ENCODE measurements around the gene BANK1. TPM values are rescaled to one million over a fixed set of nuclear protein-coding genes. Genes with fewer than 3 reads are reported as not detected.

The BANK1 gene
- total RNA-seq, 3 donors from 2014 or later (not counting 1 experiment from before 2014, with no cell fraction given): 2.1 to 3.0 (median 2.4) TPM

DNA sequence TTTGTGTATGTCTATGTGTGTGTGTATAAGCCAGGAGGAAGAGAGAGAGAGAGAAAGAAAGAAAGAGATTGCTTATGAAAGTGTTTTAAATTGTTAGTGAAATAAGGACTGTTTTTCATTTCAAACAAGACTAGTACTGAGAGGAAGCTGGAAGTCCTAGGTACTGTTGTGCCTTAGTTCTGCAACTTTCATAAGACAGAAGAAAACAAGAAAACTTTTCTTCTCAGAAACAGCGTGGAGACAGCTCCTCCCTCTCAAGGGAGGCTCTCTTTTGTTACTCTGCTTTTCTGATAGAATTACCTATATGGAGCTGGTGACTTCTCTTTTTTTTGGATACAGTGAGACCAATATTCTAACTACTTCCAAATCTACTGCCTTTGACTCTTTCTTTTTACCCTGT lies 62.5 kb downstream of the BANK1 start:
- no peak overlapping the region for H3K4me3 ChIP-seq (ENCODE audit: low read length)
- ATAC-seq (no peak), DNase-seq (no peak)
- Mint-ChIP-seq H3K27me3 (ENCODE audit: low read depth in 2 of 2) (peaks cover 0 to 4% of the 10 kb centered on the region in 2 donors), H3K27ac (no peak overlapping the region), H3K4me1 (no peaks in the 10 kb centered on the region), H3K36me3 (no peaks in the 10 kb centered on the region), H3K9me3 (peaks cover 0 to 3% of the 10 kb centered on the region in 2 donors), H3K4me3 (no peak overlapping the region)
- WGBS (ENCODE audit: insufficient coverage): 67% methylated on average over 1 of the region's 1 CpG
- no peaks in the 10 kb centered on the region for H3K9me3 ChIP-seq (ENCODE audit: control insufficient read depth, insufficient read depth, low read length)
- no peaks in the 10 kb centered on the region for H3K27me3 ChIP-seq (ENCODE audit: control insufficient read depth, insufficient read depth, low read length)
- TF ChIP-seq, protein P1, sequence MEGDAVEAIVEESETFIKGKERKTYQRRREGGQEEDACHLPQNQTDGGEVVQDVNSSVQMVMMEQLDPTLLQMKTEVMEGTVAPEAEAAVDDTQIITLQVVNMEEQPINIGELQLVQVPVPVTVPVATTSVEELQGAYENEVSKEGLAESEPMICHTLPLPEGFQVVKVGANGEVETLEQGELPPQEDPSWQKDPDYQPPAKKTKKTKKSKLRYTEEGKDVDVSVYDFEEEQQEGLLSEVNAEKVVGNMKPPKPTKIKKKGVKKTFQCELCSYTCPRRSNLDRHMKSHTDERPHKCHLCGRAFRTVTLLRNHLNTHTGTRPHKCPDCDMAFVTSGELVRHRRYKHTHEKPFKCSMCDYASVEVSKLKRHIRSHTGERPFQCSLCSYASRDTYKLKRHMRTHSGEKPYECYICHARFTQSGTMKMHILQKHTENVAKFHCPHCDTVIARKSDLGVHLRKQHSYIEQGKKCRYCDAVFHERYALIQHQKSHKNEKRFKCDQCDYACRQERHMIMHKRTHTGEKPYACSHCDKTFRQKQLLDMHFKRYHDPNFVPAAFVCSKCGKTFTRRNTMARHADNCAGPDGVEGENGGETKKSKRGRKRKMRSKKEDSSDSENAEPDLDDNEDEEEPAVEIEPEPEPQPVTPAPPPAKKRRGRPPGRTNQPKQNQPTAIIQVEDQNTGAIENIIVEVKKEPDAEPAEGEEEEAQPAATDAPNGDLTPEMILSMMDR (IDR thresholded peaks at IDR 0.05): no peak
- peak overlapping the region; percentile 26 for H3K27ac ChIP-seq (ENCODE audit: low read length)
- intact Hi-C loops (cut with micrococcal nuclease): no loop called here
- H3K36me3 ChIP-seq (ENCODE audit: control insufficient read depth, insufficient read depth, low read length): no peaks in the 10 kb centered on the region
- H3K4me1 ChIP-seq (ENCODE audit: control insufficient read depth, insufficient read depth, low read length): no peaks in the 10 kb centered on the region

DNA sequence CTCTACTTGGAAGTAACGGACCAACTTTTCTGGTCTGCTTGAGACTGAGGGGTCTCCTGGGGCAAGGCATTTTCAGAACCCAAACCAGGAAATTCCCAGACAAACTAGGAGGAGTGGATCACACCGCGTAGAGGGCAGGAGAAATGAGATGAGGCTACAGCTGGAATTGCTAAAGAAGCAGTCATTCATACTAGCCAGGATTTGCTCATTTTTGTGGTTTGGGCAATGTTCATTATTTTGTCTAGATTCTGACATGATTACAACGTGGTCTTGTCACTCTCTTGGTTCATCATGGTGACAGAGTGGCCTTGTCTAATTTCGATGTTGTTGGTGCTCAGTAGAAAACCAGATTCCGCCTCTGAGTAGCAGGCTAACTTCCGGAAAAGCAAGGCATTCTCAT lies 63.2 kb downstream of the BANK1 start:
- H3K36me3 Mint-ChIP-seq: no peaks in the 10 kb centered on the region
- 82% methylated on average over 7 of the region's 7 CpGs for WGBS (ENCODE audit: insufficient coverage)
- ATAC-seq: no peak
- H3K9me3 Mint-ChIP-seq: peaks cover 0 to 2% of the 10 kb centered on the region in 2 donors
- H3K4me1 Mint-ChIP-seq: no peaks in the 10 kb centered on the region
- no peak overlapping the region for H3K27ac Mint-ChIP-seq
- Histone ChIP-seq H3K27me3 (ENCODE audit: control insufficient read depth, insufficient read depth, low read length) (no peaks in the 10 kb centered on the region), H3K9me3 (ENCODE audit: control insufficient read depth, insufficient read depth, low read length) (no peaks in the 10 kb centered on the region), H3K4me3 (ENCODE audit: low read length) (no peak overlapping the region), H3K27ac (ENCODE audit: low read length) (no peak overlapping the region), H3K4me1 (ENCODE audit: control insufficient read depth, insufficient read depth, low read length) (no peaks in the 10 kb centered on the region), H3K36me3 (ENCODE audit: control insufficient read depth, insufficient read depth, low read length) (no peaks in the 10 kb centered on the region)
- no peak for DNase-seq
- H3K27me3 Mint-ChIP-seq (ENCODE audit: low read depth in 2 of 2): peaks cover 0 to 4% of the 10 kb centered on the region in 2 donors
- TF ChIP-seq, protein P1 (IDR thresholded peaks at IDR 0.05): no peak
- no peak overlapping the region for H3K4me3 Mint-ChIP-seq
- intact Hi-C loops (cut with micrococcal nuclease): no loop called here

DNA sequence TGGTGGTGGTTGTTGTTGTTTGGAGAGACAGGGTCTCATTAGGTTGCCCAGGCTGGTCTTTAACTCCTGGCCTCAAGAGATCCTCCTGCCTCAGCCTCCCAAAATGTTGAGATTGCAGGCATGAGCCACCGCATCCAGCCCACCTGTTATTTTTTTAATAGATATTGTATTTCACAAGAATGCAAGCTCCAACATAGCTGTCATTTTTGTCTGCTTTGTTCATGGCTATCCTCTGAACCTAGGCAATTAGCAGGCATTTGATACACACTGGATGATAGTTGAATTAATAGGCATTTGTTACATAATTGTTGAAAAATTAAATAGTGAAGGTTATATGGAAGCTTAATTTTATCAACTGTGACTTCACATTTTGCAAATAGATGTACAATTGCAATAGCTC lies 64.7 kb downstream of the BANK1 start:
- no peaks in the 10 kb centered on the region for H3K36me3 Mint-ChIP-seq
- no CpG with 5 or more reads among the region's 1 CpG for WGBS (ENCODE audit: insufficient coverage)
- intact Hi-C loops (cut with micrococcal nuclease): no loop called here
- H3K4me1 Mint-ChIP-seq: no peaks in the 10 kb centered on the region
- no peaks in the 10 kb centered on the region for H3K9me3 Mint-ChIP-seq
- TF ChIP-seq, protein P1 (IDR thresholded peaks at IDR 0.05): no peak
- DNase-seq: no peak
- no peak for ATAC-seq
- no peak overlapping the region for H3K27ac Mint-ChIP-seq
- no peaks in the 10 kb centered on the region for H3K4me1 ChIP-seq (ENCODE audit: control insufficient read depth, insufficient read depth, low read length)
- no peaks in the 10 kb centered on the region for H3K9me3 ChIP-seq (ENCODE audit: control insufficient read depth, insufficient read depth, low read length)
- peaks cover 0 to 4% of the 10 kb centered on the region in 2 donors for H3K27me3 Mint-ChIP-seq (ENCODE audit: low read depth in 2 of 2)
- no peak overlapping the region for H3K27ac ChIP-seq (ENCODE audit: low read length)
- no peaks in the 10 kb centered on the region for H3K27me3 ChIP-seq (ENCODE audit: control insufficient read depth, insufficient read depth, low read length)
- no peak overlapping the region for H3K4me3 ChIP-seq (ENCODE audit: low read length)
- no peaks in the 10 kb centered on the region for H3K36me3 ChIP-seq (ENCODE audit: control insufficient read depth, insufficient read depth, low read length)
- no peak overlapping the region for H3K4me3 Mint-ChIP-seq

DNA sequence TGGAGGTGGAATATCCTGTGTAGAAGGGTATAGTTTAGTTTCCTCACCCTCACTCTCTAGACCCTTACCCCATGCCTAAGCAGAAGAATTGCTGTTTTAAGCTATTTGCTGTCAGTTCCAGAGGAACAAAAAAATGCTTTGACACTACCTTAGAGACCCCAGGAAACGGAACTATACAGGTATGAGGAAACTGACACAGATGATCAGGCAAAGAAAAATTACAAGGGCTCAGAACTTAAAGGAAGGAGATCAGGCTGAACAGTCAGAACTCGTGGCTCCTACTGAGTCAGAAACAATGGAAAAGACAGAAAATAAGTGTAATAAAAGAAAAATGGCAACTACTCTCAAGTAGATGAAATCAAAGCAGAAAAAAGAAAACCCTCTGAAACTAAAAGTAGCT lies 65.6 kb downstream of the BANK1 start:
- intact Hi-C loops (cut with micrococcal nuclease): no loop called here
- Mint-ChIP-seq H3K36me3 (no peaks in the 10 kb centered on the region), H3K27ac (no peak overlapping the region), H3K4me1 (no peaks in the 10 kb centered on the region), H3K4me3 (no peak overlapping the region), H3K27me3 (ENCODE audit: low read depth in 2 of 2) (peaks cover 0 to 4% of the 10 kb centered on the region in 2 donors), H3K9me3 (no peaks in the 10 kb centered on the region)
- no peak for ATAC-seq
- no peak overlapping the region for H3K4me3 ChIP-seq (ENCODE audit: low read length)
- no peak overlapping the region for H3K27ac ChIP-seq (ENCODE audit: low read length)
- DNase-seq: no peak
- WGBS (ENCODE audit: insufficient coverage): 70% methylated on average over 2 of the region's 2 CpGs
- TF ChIP-seq, protein P1 (IDR thresholded peaks at IDR 0.05): no peak
- no peaks in the 10 kb centered on the region for H3K4me1 ChIP-seq (ENCODE audit: control insufficient read depth, insufficient read depth, low read length)
- H3K27me3 ChIP-seq (ENCODE audit: control insufficient read depth, insufficient read depth, low read length): no peaks in the 10 kb centered on the region
- no peaks in the 10 kb centered on the region for H3K9me3 ChIP-seq (ENCODE audit: control insufficient read depth, insufficient read depth, low read length)
- H3K36me3 ChIP-seq (ENCODE audit: control insufficient read depth, insufficient read depth, low read length): no peaks in the 10 kb centered on the region
